Testis (tissue), 3 donors: Measurements from ENCODE around the gene SIGLEC1. TPM values are rescaled to one million over a fixed set of nuclear protein-coding genes. Genes with fewer than 3 reads are reported as not detected.

Experiments used
- DNase-seq: peaks from one replicate; pipeline ENCODE4 v3.0.0-alpha.2; 2019
- H3K27ac ChIP-seq, 2 donors: fragments of 200-600 bp; sonication (generic); one replicate each; pipeline ENCODE4 v1.5.1; 2019
- H3K27me3 ChIP-seq: fragments of 200-600 bp; sonication (generic); one replicate; pipeline ENCODE4 v1.5.1; 2019
- H3K36me3 ChIP-seq: fragments of 200-600 bp; sonication (generic); one replicate; pipeline ENCODE4 v1.5.1; 2017; ENCODE audit warnings: low read depth; ENCODE audit errors: missing control alignments
- H3K4me1 ChIP-seq: fragments of 200-600 bp; sonication (generic); one replicate; pipeline ENCODE4 v1.5.1; 2019
- H3K4me3 ChIP-seq, 2 donors: fragments of 200-600 bp; sonication (generic); one replicate each; pipeline ENCODE4 v1.5.1; 2017 to 2019
- H3K9me3 ChIP-seq: fragments of 200-600 bp; sonication (generic); one replicate; pipeline ENCODE4 v1.5.1; 2017
- POLR2A ChIP-seq: fragments of 450-650 bp; IDR thresholded peaks from one replicate; pipeline ENCODE4 v1.6.1; 2017; ENCODE audit warnings: antibody characterized with exemption, mild to moderate bottlenecking, moderate library complexity
- WGBS, 2 donors: methylation state at CpG; one replicate each; pipeline ENCODE4 v1.1.5; 2018; 5-methylcytosine and 5-hydroxymethylcytosine counted together
- intact Hi-C: fragments of 100-400 bp; cut with DNase I; formaldehyde crosslinking; loops from one replicate; pipeline ENCODE4 v1.15.1; 2023; ENCODE audit warnings: low total_unique reads
- polyA plus RNA-seq: library from polyadenylated mRNA; stranded (reverse); fragments of 350-450 nt; fragmentation: Illumina TruSeq; extraction: RNeasy Lipid Tissue Mini Kit (QIAGEN cat#74804); gene quantifications from one replicate; pipeline ENCODE4 v1.2.3, GENCODE V29; 2014; ENCODE audit warnings: low read depth, low replicate concordance; ENCODE audit not compliant: insufficient read depth
- total RNA-seq, 2 donors: library from RNA; depleted of rRNA; stranded (reverse); fragments of >200 nt; gene quantifications; one replicate each; pipeline ENCODE4 v1.2.3, GENCODE V29; 2016
- TF ChIP-seq, protein P1 (sequence below), 3 experiments: fragments of 450-650 bp in 2 of 3; fragments of 200-600 bp in 1 of 3; sonication (generic) in 1 of 3; IDR thresholded peaks; one replicate each; pipeline ENCODE4 v1.5.1; 2016 to 2019; ENCODE audit warnings: antibody characterized with exemption in 3 of 3, mild to moderate bottlenecking in 2 of 3, moderate library complexity in 1 of 3

SIGLEC1 gene
- total and polyA plus RNA-seq, 3 donors from 2014 or later, result 4.3 to 9.4 (median 6.6) TPM

DNA sequence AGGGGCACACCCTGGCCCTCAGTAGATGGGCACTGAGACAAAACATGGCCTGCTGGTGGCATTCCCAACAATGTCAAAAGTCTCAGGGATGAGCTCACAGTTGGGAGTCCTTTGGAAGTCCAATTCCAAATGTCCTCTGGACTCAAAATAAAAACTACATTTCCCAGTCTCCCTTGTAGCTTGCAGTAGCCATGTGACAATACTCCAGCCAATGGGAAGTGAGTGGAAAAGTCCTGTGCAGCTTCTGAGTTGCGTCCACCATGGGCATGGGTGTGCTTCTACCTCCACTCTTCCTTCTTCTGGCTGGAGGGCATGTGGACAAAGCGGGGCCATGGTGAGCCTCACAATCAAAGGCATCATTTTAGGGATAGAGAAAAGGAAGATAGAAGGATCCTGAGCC lies 24.7 kb downstream of the SIGLEC1 start:
- no peaks in the 10 kb centered on the region for H3K27me3 ChIP-seq
- peaks cover 7% of the 10 kb centered on the region for H3K4me1 ChIP-seq
- intact Hi-C loops, result no loop called here
- no peak for TF ChIP-seq POLR2A
- TF ChIP-seq, protein P1, sequence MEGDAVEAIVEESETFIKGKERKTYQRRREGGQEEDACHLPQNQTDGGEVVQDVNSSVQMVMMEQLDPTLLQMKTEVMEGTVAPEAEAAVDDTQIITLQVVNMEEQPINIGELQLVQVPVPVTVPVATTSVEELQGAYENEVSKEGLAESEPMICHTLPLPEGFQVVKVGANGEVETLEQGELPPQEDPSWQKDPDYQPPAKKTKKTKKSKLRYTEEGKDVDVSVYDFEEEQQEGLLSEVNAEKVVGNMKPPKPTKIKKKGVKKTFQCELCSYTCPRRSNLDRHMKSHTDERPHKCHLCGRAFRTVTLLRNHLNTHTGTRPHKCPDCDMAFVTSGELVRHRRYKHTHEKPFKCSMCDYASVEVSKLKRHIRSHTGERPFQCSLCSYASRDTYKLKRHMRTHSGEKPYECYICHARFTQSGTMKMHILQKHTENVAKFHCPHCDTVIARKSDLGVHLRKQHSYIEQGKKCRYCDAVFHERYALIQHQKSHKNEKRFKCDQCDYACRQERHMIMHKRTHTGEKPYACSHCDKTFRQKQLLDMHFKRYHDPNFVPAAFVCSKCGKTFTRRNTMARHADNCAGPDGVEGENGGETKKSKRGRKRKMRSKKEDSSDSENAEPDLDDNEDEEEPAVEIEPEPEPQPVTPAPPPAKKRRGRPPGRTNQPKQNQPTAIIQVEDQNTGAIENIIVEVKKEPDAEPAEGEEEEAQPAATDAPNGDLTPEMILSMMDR (IDR thresholded peaks at IDR 0.05), result no peak
- H3K27ac ChIP-seq, result no peak overlapping the region
- WGBS, 2 donors, result 62 to 81% methylated on average over 2 of the region's 2 CpGs
- no peak for DNase-seq
- H3K4me3 ChIP-seq, result no peak overlapping the region
- H3K36me3 ChIP-seq, result no peaks in the 10 kb centered on the region
- H3K9me3 ChIP-seq, result no peaks in the 10 kb centered on the region

DNA sequence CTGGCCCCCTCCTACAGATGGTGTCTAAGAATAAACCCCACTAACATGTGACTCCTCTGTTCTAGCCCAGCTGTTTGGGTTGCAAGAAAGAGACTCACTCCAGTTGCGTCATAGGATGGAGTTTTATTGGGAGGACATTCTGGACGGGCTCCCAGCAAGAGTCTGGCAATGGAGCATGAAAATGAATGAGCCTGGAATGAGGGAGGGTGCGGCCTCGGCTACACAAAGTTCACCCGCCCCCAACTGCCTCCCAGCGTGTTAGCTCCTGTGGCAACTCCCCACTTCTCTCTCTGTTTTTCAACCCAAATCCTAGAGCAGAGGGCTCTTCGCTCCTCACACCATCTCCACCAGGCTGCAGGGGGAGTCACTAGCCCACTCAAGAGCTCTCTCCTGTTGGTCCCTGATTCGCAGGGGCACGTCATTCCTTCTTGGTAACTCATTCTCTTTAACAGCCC lies 25.5 kb downstream of the SIGLEC1 start:
- no peaks in the 10 kb centered on the region for H3K27me3 ChIP-seq
- no peak overlapping the region for H3K27ac ChIP-seq
- no peak for TF ChIP-seq POLR2A
- TF ChIP-seq, protein P1 (IDR thresholded peaks at IDR 0.05), result no peak
- H3K36me3 ChIP-seq, result no peaks in the 10 kb centered on the region
- DNase-seq, result peak; percentile 86
- WGBS, 2 donors, result 36 to 54% methylated on average over 9 of the region's 9 CpGs
- intact Hi-C loops, result no loop called here
- H3K4me3 ChIP-seq, result no peak overlapping the region
- peaks cover 7% of the 10 kb centered on the region for H3K4me1 ChIP-seq
- H3K9me3 ChIP-seq, result no peaks in the 10 kb centered on the region

DNA sequence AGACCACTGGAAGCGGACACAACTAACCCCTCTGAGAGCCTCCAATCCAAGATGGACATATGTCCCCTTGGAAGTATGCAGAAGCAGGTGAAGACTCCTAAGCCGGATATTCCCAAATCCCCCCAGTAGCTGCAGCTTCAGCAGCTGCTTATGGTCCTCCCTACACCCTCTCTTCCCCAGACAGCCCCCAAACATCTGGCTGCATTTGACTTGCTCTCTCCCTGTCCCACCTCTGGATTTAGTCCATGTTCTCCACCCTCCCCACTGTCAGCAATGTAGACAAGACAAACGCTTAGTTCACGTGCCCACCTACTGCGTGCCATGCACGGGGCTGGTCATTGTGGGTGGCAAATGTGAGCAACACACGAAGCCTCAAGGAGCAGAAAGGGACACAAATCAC lies 26.0 kb downstream of the SIGLEC1 start:
- intact Hi-C loops, result no loop called here
- DNase-seq, result no peak
- no peak overlapping the region for H3K27ac ChIP-seq

DNA sequence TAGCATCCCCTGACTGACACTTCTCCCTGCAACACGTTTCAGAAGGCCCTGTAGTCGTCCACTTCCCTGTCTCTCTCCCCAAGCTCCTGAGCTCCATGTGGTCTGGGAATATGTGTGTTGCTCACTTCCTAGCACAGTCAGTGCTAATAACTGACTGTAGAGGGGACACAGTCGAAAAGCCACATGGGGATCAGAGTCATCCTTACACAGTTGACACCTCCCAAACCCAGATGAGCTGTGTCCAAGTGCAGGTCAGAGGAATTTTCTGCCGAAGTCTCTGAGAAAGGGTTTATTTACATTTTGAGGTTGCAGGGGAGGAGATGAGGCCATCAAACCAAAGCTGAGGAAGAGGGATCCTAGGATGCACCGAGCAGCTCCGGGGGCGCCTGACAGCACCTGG lies 27.1 kb downstream of the SIGLEC1 start:
- DNase-seq, result no peak
- Histone ChIP-seq H3K36me3 (no peaks in the 10 kb centered on the region), H3K4me1 (peaks cover 21% of the 10 kb centered on the region), H3K4me3 (no peak overlapping the region), H3K27ac (no peak overlapping the region), H3K9me3 (no peaks in the 10 kb centered on the region), H3K27me3 (no peaks in the 10 kb centered on the region)
- intact Hi-C loops, result no loop called here
- no peak for TF ChIP-seq POLR2A
- TF ChIP-seq, protein P1 (IDR thresholded peaks at IDR 0.05), result no peak
- 57 to 82% methylated on average over 7 of the region's 7 CpGs for WGBS, 2 donors

More for the DNA sequence above, 26.0 kb downstream of the SIGLEC1 start:
- H3K36me3 ChIP-seq, result no peaks in the 10 kb centered on the region
- H3K9me3 ChIP-seq, result no peaks in the 10 kb centered on the region
- no peaks in the 10 kb centered on the region for H3K27me3 ChIP-seq
- H3K4me3 ChIP-seq, result no peak overlapping the region
- TF ChIP-seq, protein P1 (IDR thresholded peaks at IDR 0.05), result no peak
- TF ChIP-seq POLR2A, result no peak
- 76 to 82% methylated on average over 7 of the region's 7 CpGs for WGBS, 2 donors
- peaks cover 10% of the 10 kb centered on the region for H3K4me1 ChIP-seq
